Endometrial microvascular endothelial cells (primary cell): ENCODE measurements around the gene ADCY10. TPM values are rescaled to one million over a fixed set of nuclear protein-coding genes. Genes with fewer than 3 reads are reported as not detected.
"Not testable (repeated sequence)": the region's sequence is repeated elsewhere in the genome, so short reads cannot be mapped to it uniquely, and the experiment has no call there.

Experiments
- in situ Hi-C: cut with HindIII; loops from 2 replicates; pipeline ENCODE4 v1.10.0; 2017; ENCODE audit warnings: low sequenced_read_pairs, low pct_unique_long_range_greater_than_20kb; ENCODE audit errors: inconsistent ontology term
- total RNA-seq: library from RNA; depleted of rRNA; stranded (reverse); fragments of >200 nt; gene quantifications from one replicate; pipeline ENCODE4 v1.2.3, GENCODE V29; 2015; ENCODE audit errors: inconsistent ontology term

The ADCY10 gene
- total RNA-seq, 1 donor from 2014 or later, result under 0.01 TPM

DNA sequence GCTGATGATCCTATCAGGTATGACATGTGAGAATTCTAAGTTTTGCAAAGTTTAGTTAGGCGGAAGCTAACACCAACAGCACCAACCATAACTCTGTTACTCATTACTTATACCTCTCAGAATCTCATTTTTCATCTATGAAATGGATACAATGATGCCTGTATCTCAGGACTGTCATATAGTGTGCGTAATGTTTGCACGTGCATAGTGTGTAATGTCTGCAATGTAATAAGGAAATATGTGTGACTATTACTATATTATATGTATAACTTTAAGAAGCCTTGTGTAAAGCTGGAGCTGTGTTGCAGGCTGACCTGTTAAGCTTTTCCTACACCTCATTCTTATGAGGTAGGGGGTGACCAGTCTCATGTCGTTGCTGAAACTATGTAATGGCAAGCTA, 13.0 kb downstream of the ADCY10 start:
- in situ Hi-C loops, result no loop called here

DNA sequence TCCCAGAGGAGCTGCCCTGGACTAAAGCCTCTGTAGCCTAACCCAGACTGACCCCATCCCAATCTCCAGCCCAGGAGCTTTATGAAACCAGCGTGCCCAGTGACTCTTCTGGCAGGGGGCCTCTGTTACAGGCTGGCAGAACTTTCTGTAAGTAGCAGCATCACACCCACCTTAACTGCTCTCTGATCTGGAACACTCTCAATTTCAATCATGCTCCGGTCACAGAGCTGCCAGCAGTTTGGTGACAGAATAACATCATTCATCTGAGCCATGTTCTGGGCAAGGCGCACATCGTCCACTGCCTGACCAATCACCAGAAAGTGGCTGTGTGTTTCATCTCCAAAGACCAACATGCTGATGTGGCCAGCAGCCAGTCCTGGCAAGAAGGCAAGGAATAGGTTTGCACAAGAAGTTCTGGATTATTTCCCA, 14.7 kb downstream of the ADCY10 start:
- in situ Hi-C loops, result no loop called here

DNA sequence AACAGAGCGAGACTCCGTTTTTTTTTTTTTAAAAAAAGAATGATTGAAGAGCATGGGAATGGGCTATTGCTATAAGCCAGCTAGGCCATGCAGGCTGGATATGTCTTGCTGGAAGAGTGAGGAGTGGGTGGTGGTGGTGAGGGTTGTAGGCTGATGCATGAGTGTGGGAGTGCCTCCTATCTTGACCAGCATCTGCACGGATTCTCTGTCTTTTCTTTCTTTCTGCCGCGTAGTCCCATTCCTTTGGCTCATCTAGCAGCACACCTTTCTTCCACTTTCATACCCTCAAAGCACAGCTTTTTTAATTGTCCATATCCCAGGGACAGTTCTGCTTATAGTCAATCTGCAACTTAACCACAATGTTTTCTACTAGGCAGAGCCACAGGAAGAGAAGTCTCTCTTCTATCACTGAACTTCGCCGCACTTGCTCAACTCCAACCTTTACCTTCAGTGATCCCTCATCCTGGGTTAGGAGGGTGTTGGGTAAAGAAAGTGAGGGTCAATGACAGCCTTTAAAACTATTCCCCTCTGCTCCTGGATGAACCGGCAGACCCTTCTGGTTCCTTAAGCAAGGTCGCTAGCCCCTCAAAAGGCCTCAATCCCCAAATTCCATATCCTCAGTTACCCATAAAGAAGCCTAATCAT, 15.2 kb downstream of the ADCY10 start:
- in situ Hi-C loops, result no loop called here

DNA sequence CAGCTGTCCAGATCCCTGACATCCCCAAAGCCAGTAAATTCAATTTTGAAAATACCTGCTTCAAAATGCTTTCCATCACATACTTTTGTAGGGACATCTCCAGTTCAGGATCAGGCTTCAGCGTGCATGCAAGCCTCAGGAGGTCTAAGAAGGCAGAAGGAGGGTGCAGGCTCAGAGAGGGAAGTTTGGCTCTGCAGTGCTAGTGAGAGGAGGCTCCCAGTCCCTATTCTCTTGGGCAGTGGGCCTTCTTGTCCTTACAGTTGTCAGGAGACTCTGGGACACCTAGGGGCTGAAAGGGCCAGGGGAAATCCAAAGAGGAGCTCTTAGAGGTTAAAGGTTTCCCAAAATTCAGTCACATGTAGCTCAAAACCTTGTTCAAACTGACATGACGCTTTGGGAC, 20.1 kb downstream of the ADCY10 start:
- in situ Hi-C loops, result no loop called here

DNA sequence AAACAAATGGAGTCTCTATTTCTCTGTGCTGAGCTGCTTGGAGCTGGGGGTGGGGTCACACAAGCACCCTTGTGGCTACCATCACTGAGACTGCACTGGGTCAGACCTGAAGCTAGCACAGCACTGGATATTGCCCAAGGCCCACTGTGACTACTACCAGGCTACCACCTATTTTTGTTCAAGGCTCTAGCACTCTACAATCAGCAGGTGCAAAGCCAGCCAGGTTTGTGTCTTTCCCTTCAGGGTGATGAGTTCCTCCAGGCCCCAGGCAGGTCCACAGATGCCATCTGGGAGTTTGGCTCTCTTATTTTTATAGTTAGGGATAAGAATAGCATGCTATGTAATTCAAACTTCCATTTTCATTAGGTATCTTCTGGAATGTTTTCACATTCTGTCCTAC, 23.5 kb downstream of the ADCY10 start:
- in situ Hi-C loops, result no loop called here

DNA sequence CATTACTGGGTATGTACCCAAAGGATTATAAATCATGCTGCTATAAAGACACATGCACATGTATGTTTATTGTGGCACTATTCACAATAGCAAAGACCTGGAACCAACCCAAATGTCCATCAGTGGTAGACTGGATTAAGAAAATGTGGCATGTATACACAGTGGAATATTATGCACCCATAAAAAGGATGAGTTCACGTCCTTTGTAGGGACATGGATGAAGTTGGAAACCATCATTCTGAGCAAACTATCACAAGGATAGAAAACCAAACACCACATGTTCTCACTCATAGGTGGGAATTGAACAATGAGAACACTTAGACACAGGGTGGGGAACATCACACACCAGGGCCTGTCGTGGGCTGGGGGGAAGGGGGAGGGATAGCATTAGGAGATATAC, 26.7 kb downstream of the ADCY10 start:
- in situ Hi-C loops, result not testable (repeated sequence)

DNA sequence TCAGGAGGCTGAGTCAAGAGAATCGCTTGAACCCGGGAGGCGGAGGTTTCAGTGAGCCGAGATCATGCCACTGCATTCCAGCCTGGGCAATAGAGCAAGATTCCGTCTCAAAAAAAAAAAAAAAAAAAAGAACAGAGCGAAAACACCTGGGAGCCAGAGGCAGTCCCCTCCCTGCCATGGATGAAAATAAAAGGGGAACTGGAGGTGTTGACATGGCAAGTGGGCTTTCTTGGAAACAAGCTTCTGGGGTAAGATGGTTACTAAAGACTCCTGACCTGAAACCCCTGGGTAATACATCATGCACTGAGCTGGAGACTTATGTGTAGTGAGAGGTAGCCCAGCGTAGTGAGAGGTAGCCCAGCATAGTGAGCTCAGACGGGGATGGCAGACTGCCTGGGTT, 31.6 kb downstream of the ADCY10 start:
- in situ Hi-C loops, result no loop called here

DNA sequence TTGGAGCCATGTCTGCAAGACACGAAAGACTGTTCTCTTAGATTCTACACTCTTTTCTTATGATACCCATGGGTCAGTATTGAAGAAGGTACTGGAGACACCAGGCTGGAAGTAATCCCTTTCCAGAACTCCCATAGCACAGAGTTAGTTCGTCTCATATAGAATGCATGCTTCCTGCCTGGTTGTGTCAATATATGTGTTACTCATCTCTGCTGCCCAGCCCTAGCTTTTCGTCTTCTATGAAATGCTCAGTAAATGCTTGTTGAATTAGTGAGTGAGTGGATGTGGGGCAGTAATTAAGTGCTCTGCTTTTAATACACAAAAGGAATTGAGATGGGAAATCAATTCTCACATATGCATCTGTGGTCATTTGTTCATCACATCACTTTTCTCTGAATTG, 32.1 kb downstream of the ADCY10 start:
- in situ Hi-C loops, result no loop called here

DNA sequence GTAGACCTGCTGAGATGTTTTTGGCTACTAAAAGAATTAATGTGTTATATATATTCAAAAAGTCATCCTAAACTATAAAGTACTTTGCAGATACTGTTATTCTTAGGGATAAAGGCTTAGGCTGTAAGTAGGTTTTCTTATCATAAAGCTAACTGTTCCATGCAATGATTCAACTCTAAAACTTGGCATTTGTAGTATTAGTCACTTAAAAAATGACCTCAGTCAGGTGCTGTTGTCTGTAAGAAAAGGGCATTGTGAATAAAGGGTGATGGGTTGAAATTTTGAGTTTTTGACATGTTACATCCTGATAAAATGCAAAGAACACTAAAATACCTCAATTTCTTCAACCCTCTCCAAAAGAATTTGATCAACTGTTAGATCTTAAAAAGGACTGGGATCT, 32.9 kb downstream of the ADCY10 start:
- in situ Hi-C loops, result no loop called here

DNA sequence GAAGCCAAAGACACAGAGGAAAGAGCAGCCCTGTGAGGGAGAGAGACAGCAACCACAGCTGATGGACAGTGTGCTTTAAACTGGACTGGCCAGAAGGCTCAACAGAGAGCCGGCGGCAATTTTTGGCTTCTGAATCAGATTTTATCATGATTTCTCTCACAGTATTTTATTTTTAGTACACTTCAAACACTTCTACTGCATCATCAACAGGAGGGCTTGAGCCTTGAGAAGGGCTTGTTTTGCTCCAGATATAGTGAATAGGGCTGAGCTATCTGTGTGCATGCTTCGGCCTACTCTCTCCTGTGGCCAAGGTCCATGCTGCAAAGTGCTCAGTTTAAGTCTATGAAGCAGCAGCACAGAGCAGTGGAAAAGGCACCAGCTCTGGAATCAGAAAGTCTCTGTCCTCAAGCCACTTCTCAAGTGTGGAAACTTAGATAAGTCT, 33.3 kb downstream of the ADCY10 start:
- in situ Hi-C loops, result no loop called here

DNA sequence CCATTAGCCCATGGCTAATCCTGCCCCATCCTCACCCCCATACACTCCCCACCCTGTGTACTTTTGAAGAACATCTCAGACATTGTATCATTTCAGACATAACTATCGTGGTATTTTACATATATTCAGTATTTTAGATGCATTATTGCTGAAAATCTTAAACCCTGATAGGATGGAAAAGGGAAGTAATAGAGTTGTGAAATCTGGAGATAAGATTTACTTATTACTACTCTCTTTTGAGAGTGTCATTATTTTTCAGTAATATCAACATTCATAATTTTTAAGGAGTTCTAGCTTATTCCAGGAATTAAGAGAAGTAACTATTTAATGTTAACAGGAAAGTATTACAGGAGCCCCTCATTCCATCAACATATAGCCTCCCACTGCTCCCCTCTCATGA, 34.4 kb downstream of the ADCY10 start:
- in situ Hi-C loops, result no loop called here

DNA sequence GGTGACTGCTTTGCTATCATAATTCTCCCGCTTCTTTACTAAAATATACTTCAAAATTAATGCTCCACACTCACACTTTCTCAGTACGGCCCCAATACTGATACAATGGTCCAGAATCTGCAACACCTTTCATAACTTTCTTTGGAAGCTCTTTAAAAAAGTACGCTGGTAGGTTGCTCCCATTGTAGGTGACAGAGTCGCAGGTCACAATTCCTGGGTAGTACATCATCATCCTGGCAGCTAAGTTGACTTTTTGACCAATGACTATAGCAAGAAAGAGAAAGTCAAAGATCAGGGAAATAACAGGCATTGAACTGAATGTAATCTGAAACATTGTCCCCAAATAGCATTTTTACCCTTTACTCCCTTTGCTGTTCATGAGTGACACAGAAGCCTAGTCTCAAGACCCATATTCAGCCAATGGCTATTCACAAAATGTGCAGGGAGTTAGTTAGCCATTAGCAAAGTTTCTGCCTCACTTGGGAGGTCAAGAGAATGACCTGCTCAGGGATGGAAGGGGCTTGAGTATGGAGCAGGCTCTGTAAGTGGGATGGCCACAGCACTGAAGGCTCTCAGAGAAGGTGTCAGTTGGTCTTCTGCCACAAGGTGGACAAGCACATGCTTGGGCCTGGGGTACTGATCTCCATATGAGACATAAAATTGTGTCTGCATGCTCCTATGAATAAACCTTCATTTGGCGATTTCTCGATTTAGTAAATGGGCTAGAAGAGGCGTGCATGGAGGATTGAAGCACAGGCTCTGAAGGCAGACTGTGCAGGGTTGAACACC, 35.4 kb downstream of the ADCY10 start:
- in situ Hi-C loops, result no loop called here

DNA sequence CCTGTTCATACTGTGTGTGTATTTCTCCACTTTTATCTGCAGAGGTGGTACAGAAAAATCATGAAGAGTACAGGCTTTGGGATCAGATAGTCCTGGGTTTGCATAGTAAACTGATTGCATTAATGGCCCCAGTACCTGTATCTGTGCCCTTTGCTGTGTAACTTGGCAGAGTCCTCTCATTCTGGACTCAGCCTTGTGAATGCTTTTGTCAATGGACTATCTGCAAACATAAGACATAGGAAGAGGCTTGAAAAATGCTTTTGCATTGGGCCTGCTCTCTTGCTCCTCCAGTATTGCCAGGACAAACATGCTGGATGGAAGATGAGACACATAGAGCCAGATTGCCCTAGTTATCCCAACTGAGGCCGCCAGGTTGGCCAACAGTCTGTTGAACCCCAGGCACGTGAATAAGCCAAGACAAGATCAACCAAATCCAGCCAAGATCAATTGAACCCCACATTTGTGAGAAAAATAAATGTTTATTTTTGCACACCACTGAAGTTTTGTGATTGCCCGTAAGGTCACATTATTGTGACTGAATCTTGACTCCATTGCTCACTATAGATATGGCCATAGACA, 37.2 kb downstream of the ADCY10 start:
- in situ Hi-C loops, result no loop called here

DNA sequence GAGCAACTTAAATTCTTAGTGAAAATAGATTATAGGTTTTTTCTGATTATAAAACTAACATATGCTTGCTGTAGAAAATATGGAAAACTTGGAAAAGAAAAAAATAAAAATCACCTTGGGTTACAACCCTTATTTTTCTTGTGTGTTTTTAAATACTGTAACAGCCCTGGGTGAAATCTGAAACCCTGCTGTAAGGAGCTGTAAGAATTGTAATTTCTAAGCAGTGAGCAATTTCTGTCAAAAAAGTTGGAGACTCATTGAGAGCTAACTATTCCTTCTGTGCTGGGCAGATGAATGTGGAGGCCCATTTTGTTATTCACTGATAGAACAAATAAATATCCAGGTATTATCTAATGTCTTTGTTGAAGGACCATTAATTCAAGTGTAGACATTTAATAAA, 42.6 kb downstream of the ADCY10 start:
- in situ Hi-C loops, result no loop called here

DNA sequence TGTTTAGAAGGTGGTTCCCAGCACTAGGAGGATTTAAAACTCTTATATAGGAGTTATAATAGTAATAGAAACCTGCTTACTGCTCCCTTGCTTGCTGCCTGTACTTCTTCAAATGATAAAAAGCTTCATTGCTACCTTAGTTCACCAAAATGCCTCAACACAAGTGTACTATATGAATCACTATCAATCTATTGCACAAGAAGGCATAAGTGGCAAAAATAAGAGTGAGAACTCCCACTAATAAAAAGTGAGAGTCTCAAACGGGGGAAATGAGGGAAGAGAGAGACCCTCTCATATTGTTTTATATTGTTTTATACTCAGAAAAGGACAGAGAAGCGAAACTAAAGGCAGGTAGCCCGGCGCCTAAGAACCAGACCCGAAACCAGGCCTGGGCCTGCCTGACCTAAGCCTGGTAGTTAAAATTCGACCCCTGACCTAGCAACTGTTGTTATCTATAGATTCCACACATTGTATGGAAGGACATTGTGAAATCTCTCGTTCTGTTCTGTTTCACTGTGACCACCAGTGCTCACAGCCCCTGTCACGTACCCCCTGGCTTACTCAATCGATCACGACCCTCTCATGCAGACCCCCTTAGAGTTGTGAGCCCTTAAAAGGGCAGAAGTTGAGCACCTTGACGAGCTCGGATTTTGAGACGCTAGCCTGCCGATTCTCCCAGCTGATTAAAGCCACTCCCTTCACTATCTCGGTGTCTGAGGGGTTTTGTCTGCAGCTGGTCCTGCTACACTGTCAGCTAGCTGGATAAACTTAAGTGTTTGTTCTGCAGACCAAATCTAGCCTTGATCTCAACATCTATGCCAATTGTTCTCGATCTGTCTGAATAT, 44.6 kb downstream of the ADCY10 start:
- in situ Hi-C loops, result not testable (repeated sequence)

DNA sequence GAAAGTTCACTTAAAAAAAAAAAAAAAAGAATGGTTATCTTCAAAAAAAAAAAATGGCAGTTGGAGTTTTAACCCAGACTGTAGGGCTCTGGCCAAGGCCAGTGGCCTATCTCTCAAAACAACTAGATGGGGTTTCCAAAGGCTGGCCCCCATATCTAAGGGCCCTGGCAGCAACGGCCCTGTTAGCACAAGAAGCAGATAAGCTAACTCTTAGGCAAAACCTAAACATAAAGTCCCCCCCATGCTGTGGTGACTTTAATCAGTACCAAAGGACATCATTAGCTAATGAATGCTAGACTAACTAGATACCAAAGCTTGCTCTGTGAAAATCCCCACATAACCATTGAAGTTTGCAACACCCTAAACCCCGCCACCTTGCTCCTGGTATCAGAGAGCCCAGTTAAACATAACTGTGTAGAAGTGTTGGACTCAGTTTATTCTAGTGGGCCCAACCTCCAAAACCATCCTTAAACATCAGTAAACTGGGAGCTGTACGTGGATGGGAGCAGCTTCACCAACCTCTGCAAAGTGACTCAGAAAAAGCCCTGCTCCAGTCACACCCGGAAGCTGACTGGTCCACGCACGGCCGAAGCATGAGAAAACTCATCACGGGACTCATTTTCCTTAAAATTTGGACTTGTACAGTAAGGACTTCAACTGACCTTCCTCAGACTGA, 47.1 kb downstream of the ADCY10 start:
- in situ Hi-C loops, result not testable (repeated sequence)

DNA sequence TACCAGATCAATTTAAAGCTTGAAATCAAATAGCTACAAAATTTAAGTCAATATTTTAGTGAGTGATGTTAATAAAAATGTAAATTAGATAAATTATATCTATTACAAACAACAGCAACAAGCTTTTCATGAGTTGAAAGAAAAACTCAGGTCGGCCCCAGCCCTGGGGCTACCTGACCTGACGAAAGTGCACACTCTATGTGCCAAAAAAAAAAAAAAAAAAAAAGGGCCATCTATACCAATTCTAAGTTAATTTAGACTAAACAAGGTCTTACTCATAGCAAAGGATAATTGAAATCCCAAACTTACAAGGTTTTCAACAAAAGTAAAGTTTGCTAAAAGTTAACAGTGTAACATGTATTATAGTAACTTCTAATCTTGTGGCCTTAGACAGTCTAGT, 47.6 kb downstream of the ADCY10 start:
- in situ Hi-C loops, result not testable (repeated sequence)

DNA sequence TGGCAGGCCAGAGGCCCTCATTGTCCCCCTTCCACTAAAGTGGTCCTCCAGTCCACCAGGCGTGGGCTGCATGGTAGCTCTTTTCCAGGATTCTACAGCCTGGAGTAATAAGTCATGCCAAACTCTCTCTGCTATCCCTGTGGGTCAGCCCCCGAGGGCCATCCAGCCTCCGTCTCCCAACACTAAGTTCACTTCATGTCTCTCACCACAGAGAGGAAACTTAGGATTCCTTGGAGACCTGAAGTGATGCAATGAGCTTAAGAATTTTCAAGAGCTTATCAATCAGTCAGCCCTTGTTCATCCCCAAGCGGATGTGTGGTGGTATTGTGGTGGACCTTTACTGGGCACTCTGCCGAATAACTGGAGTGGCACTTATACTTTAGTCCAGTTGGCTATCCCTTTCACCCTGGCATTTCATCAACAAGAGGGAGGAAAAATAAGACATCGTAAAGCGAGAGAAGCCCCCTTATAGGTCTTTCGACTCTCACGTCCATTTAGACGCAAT, 48.1 kb downstream of the ADCY10 start:
- in situ Hi-C loops, result not testable (repeated sequence)

DNA sequence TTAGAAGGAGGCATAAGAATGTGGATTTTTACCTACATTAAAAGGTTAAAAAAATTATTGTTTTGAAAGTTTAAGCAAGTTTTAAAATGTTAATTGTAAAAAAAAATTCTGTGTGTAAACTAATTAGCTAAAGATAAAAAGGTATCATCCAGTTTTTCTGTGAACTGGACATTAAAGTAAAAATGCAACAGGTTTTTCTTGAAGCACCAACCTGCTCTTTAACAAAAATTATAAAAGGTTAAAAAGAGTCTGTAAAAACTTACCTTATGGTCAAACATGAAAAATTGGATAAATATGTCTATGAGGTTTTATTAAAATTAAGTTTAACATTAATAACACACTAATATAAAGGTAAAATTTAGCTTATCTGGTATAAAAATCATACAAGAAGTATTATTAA, 48.7 kb downstream of the ADCY10 start:
- in situ Hi-C loops, result not testable (repeated sequence)
